Cerebellar cortex (tissue), 1 donor: Measurements from ENCODE around the gene TJP2.

Source experiments
- DNase-seq: peaks from one replicate; pipeline ENCODE4 v3.0.0-alpha.2; 2015; ENCODE audit warnings: low spot score

Gene TJP2

GRCh38 chr9:69191231-69191630 is 17.2 kb downstream of the TJP2 start:
- no peak for DNase-seq

- DNase-seq, result no peak
Measured at GRCh38 chr9:69192214-69192613, 18.1 kb downstream of the TJP2 start.

GRCh38 chr9:69193685-69194032 is 19.6 kb downstream of the TJP2 start:
- DNase-seq, result peak; percentile 26

- no peak for DNase-seq
Measured at GRCh38 chr9:69194702-69195418, 20.8 kb downstream of the TJP2 start.

- peak; percentile 28 for DNase-seq
Measured at GRCh38 chr9:69195668-69196067, 21.6 kb downstream of the TJP2 start.

- no peak for DNase-seq
Measured at GRCh38 chr9:69197687-69198086, 23.6 kb downstream of the TJP2 start.

- DNase-seq, result no peak
Measured at GRCh38 chr9:69198521-69199220, 24.6 kb downstream of the TJP2 start.

GRCh38 chr9:69199769-69200470 is 25.8 kb downstream of the TJP2 start:
- no peak for DNase-seq

GRCh38 chr9:69202556-69202955 is 28.5 kb downstream of the TJP2 start:
- DNase-seq, result no peak

GRCh38 chr9:69204326-69204725 is 30.2 kb downstream of the TJP2 start:
- DNase-seq, result no peak

GRCh38 chr9:69204849-69205248 is 30.8 kb downstream of the TJP2 start:
- DNase-seq, result peak; percentile 46

GRCh38 chr9:69206047-69206446 is 32.0 kb downstream of the TJP2 start:
- no peak for DNase-seq

- DNase-seq, result peak; percentile 54
Measured at GRCh38 chr9:69207503-69207902, 33.4 kb downstream of the TJP2 start.

- DNase-seq, result no peak
Measured at GRCh38 chr9:69211424-69212036, 37.5 kb downstream of the TJP2 start.

- no peak for DNase-seq
Measured at GRCh38 chr9:69213647-69214046, 39.6 kb downstream of the TJP2 start.

- no peak for DNase-seq
Measured at GRCh38 chr9:69214939-69215338, 40.9 kb downstream of the TJP2 start.

- no peak for DNase-seq
Measured at GRCh38 chr9:69215774-69216485, 41.9 kb downstream of the TJP2 start.

- DNase-seq, result peak; percentile 23
Measured at GRCh38 chr9:69218166-69218565, 44.1 kb downstream of the TJP2 start.

GRCh38 chr9:69221036-69221435 is 47.0 kb downstream of the TJP2 start:
- DNase-seq, result no peak

GRCh38 chr9:69222970-69223369 is 48.9 kb downstream of the TJP2 start:
- no peak for DNase-seq

- peak; percentile 44 for DNase-seq
Measured at GRCh38 chr9:69223605-69224004, 49.5 kb downstream of the TJP2 start.

GRCh38 chr9:69229367-69229766 is 55.3 kb downstream of the TJP2 start:
- DNase-seq, result no peak
